Left lung (tissue), 10 donors: ENCODE results near the gene CAMK2D. TPM values are rescaled to one million over a fixed set of nuclear protein-coding genes. Genes with fewer than 3 reads are reported as not detected.

Source experiments
- ATAC-seq: fragments of 200-7000 bp; cut with Tn5 transposase; one replicate; pipeline ENCODE4 v1.9.1; 2020; ENCODE audit warnings: moderate library complexity
- DNase-seq, 4 donors: peaks; one replicate each; pipeline ENCODE4 v3.0.0-alpha.2; 2013 to 2020
- H3K27ac ChIP-seq, 2 donors: fragments of 200-600 bp; sonication (generic) in 1 of 2; one replicate each; pipeline versions ENCODE4 v1.5.0 to v1.8.0; 2020 to 2021
- H3K27me3 ChIP-seq, 2 donors: fragments of 200-600 bp; sonication (generic) in 1 of 2; one replicate each; pipeline versions ENCODE4 v1.5.0 to v1.8.0; 2020 to 2021
- H3K36me3 ChIP-seq, 2 donors: fragments of 200-600 bp; sonication (generic) in 1 of 2; one replicate each; pipeline versions ENCODE4 v1.5.0 to v1.8.0; 2020 to 2021
- H3K4me1 ChIP-seq, 2 donors: fragments of 200-600 bp; one replicate each; pipeline ENCODE4 v1.8.0; 2021
- H3K4me3 ChIP-seq, 2 donors: fragments of 200-600 bp; sonication (generic) in 1 of 2; one replicate each; pipeline versions ENCODE4 v1.5.0 to v1.8.0; 2020 to 2021; ENCODE audit warnings: mild to moderate bottlenecking in 1 of 2
- H3K9me3 ChIP-seq, 2 donors: fragments of 200-600 bp; sonication (generic) in 1 of 2; one replicate each; pipeline versions ENCODE4 v1.5.0 to v1.8.0; 2020 to 2021
- intact Hi-C, 2 donors: fragments of 100-400 bp; cut with DNase I; formaldehyde crosslinking; loops; one replicate each; pipeline versions ENCODE4 v1.11.2 to v1.14.2; 2022
- polyA plus RNA-seq, 6 donors: library from polyadenylated mRNA; unstranded; fragments of 120-200 nt; gene quantifications; one replicate each; pipeline ENCODE4 v1.2.1, GENCODE V29; 2013; ENCODE audit not compliant: insufficient read length in 6 of 6
- total RNA-seq, 2 donors: library from RNA; stranded (reverse); fragmentation: NEBNext Ultra II Directional; extraction: Animal tissue kit (Norgen Biotek cat#: 25700); gene quantifications; one replicate each; pipeline ENCODE4 v1.2.1, GENCODE V29; 2021
- TF ChIP-seq, protein P1 (sequence below), 2 donors: fragments of 200-600 bp; sonication (generic) in 1 of 2; IDR thresholded peaks; one replicate each; pipeline versions ENCODE4 v1.5.0 to v1.8.0; 2021; ENCODE audit warnings: antibody characterized with exemption in 2 of 2
- donor health status: DM: no; HTN: yes; CAD: no.
- donor health status: DM: no; HTN: no; CAD: no.

CAMK2D gene
- total and polyA plus RNA-seq, 8 donors = 50.3 to 93.2 (median 68.4) TPM

DNA sequence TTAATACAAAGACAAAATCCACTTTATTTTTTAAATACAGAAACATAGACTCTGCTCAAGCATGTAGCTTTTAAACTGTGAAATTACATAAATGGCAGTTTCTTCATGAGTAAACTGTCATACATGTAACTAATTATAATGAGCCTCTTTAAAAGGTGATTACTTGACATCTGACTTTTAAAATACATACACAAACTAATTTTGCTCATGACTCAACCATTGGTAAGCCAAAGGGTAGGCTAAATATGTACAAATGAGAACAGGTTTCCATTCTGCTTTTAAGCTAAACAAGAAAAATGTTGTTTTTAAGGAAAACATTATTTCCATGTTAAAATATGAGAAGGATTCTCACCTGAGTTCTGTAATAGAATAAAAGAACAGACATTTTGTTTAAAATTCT, 27.9 kb downstream of the CAMK2D start:
- no peak overlapping the region for H3K4me3 ChIP-seq
- no peaks in the 10 kb centered on the region for H3K9me3 ChIP-seq
- intact Hi-C loops = no loop called here
- no peak overlapping the region for H3K27ac ChIP-seq
- H3K36me3 ChIP-seq = no peaks in the 10 kb centered on the region
- H3K27me3 ChIP-seq = no peaks in the 10 kb centered on the region
- DNase-seq (no peak), ATAC-seq (no peak)
- TF ChIP-seq, protein P1, sequence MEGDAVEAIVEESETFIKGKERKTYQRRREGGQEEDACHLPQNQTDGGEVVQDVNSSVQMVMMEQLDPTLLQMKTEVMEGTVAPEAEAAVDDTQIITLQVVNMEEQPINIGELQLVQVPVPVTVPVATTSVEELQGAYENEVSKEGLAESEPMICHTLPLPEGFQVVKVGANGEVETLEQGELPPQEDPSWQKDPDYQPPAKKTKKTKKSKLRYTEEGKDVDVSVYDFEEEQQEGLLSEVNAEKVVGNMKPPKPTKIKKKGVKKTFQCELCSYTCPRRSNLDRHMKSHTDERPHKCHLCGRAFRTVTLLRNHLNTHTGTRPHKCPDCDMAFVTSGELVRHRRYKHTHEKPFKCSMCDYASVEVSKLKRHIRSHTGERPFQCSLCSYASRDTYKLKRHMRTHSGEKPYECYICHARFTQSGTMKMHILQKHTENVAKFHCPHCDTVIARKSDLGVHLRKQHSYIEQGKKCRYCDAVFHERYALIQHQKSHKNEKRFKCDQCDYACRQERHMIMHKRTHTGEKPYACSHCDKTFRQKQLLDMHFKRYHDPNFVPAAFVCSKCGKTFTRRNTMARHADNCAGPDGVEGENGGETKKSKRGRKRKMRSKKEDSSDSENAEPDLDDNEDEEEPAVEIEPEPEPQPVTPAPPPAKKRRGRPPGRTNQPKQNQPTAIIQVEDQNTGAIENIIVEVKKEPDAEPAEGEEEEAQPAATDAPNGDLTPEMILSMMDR (IDR thresholded peaks at IDR 0.05) = no peak
- peaks cover 0 to 1% of the 10 kb centered on the region in 2 donors for H3K4me1 ChIP-seq

DNA sequence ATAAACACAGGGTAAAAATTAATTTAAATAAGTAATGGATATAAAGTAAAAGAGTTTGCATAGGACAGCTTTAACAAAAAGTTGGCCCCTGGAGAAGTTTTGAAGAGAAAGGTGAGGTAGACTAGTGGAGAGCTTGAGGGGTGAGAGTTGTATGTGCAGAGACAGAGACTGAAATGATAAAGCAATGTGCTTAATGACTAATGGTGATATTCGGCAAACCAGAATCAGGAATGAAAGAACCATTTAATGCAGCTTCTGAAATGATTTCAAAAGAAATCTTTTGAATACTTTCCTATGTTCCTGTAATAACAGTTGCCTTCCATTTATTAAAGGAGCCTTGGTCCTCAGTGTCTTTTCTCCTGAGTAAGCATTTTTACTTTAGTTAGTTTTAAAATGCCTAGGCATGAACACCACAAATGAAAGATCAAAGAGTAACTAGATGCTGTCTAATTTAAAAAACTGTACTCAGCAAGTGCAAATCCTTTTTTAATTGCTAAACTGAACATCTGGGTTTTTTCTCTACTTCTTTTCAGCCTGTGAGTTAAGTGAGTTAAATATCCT, 28.5 kb downstream of the CAMK2D start:
- no peaks in the 10 kb centered on the region for H3K9me3 ChIP-seq
- TF ChIP-seq, protein P1 (IDR thresholded peaks at IDR 0.05) = no peak
- intact Hi-C loops = no loop called here

DNA sequence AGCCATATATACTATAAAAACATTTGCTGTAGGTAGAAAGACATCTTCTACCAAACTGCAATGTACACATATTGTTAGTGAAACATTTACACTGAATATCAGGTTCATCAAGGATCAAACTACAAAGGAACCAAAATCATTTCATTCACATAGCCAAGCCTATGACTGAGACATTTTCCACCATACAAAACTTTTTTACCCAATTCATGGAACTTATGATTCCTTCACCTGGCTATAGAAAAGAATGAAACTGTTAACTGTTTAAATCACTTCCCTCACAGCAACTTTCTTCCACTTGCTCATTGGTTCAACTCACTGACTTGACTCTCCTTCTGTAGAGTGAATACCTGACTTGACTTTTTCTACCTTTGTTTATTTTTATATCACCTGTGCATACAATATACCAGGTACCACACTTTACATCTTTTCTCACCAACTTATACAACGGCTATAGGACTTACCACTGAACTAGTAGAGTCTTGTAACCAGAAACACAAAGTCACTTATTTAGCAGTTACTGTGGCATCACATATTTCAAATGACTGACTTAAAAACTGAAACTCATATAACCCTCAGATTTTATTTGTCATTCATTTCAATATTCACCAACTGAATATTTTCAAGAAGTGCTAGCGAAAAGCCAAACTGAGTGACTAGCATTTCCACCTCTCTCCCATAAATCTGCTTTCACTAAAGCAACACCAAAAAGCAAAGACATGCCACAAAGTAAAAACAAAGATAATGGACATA, 30.9 kb downstream of the CAMK2D start:
- ATAC-seq (no peak), DNase-seq (no peak)
- Histone ChIP-seq H3K36me3 (no peaks in the 10 kb centered on the region), H3K4me1 (peaks cover 0 to 9% of the 10 kb centered on the region in 2 donors), H3K4me3 (no peak overlapping the region), H3K27ac (no peak overlapping the region), H3K9me3 (no peaks in the 10 kb centered on the region), H3K27me3 (no peaks in the 10 kb centered on the region)
- intact Hi-C loops = no loop called here
- TF ChIP-seq, protein P1 (IDR thresholded peaks at IDR 0.05) = no peak

More for the DNA sequence above, 28.5 kb downstream of the CAMK2D start:
- ATAC-seq (no peak), DNase-seq (no peak)
- no peaks in the 10 kb centered on the region for H3K27me3 ChIP-seq
- H3K27ac ChIP-seq = no peak overlapping the region
- no peaks in the 10 kb centered on the region for H3K36me3 ChIP-seq
- H3K4me1 ChIP-seq = no peaks in the 10 kb centered on the region
- H3K4me3 ChIP-seq = no peak overlapping the region

DNA sequence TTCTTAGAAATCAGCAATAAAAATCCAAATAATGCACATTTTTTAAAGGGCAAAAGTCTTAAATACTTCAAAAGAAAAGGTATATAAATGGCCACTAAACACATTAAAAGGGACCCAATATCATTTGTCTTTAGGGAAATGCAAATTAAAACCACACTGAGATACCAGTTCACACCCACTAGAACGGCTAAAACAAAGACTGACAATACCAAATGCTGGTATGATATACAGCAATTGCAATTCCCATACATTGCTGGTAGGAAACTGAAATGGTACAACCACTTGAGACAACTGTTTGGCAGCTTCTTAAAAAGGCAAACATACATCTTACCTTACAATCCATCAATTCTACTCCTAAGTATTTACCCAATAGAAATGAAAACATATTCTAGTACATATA, 33.7 kb downstream of the CAMK2D start:
- H3K9me3 ChIP-seq = no peaks in the 10 kb centered on the region
- H3K27me3 ChIP-seq = no peaks in the 10 kb centered on the region
- no peak for ATAC-seq
- DNase-seq = no peak
- no peak overlapping the region for H3K4me3 ChIP-seq
- H3K4me1 ChIP-seq = peaks cover 0 to 9% of the 10 kb centered on the region in 2 donors
- TF ChIP-seq, protein P1 (IDR thresholded peaks at IDR 0.05) = no peak
- intact Hi-C loops = no loop called here
- no peaks in the 10 kb centered on the region for H3K36me3 ChIP-seq
- H3K27ac ChIP-seq = no peak overlapping the region

DNA sequence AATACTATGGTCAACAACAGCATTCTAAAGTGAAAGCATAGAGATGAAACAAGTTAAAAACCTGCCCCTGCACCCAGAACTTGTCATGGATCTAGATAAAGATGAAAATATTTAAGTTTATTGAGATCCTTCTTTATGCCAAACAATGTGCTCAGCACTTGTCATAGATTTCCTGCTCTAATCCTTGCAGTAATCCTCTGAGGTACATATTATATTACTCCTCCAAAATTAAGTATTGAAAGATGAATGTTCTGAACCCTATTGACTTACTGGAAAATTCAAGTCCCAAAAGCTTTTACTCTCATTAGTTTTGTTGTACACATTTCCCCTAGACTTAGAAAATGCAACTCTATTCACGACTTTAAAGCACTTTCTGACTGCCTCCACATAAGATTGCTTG, 35.6 kb downstream of the CAMK2D start:
- Histone ChIP-seq H3K4me3 (no peak overlapping the region), H3K9me3 (no peaks in the 10 kb centered on the region), H3K27me3 (no peaks in the 10 kb centered on the region), H3K27ac (no peak overlapping the region), H3K4me1 (peaks cover 0 to 9% of the 10 kb centered on the region in 2 donors), H3K36me3 (no peaks in the 10 kb centered on the region)
- TF ChIP-seq, protein P1 (IDR thresholded peaks at IDR 0.05) = no peak
- DNase-seq (no peak), ATAC-seq (no peak)
- intact Hi-C loops = no loop called here
